Keratinocyte (primary cell): Measurements from ENCODE around the gene DAPK1.

ENCODE experiments used
- CTCF ChIP-seq, 3 experiments: IDR thresholded peaks in 1 of 3; conservative IDR thresholded peaks in 1 of 3; optimal IDR thresholded peaks in 1 of 3; 2 replicates in 2 of 3; 3 replicates in 1 of 3; pipeline versions ENCODE3 to v1.5.1; 2011; ENCODE audit warnings: low read length in 3 of 3, mild to moderate bottlenecking in 3 of 3, moderate library complexity in 2 of 3, control low read depth in 1 of 3, inconsistent platforms in 1 of 3; ENCODE audit not compliant: insufficient read depth in 2 of 3; ENCODE audit errors: extremely low read depth in 1 of 3
- EZH2 ChIP-seq: IDR thresholded peaks from one replicate; pipeline ENCODE4 v1.6.1; 2012; ENCODE audit warnings: inconsistent platforms, mild to moderate bottlenecking, low read length, moderate library complexity

DNA sequence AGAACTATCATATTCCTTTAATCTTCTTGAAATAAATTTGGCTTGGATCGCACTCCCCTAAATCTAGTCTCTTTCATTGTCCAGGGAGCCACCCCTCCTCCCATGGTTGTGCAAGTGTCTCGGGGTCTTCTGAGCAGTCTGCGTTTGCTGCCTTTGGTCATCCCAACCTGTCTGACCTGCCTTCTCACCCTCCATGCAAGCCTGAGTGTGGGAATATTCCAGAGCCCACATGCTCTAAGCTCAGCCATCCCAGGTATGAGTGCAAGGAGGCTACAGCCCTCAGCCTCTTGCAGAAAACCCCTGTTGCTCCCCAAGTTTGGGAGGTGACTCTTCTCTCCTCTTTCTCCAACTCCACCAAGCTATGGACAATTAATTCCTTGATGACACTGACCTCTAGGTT lies 220.6 kb downstream of the DAPK1 start:
- TF ChIP-seq CTCF (optimal IDR thresholded peaks at IDR 0.05 in 1 of 3, IDR thresholded peaks at IDR 0.05 in 1 of 3, conservative IDR thresholded peaks at IDR 0.05 in 1 of 3; ENCODE audit: extremely low read depth in 1 of 3, insufficient read depth in 2 of 3, low read length in 3 of 3) = no peak
- TF ChIP-seq EZH2 = no peak
